ENCODE results near the gene SERPINB6.
A peak's percentile ranks its signal among the peaks of the same experiment; 100 is the strongest.
"Not testable (repeated sequence)": the region's sequence is repeated elsewhere in the genome, so short reads cannot be mapped to it uniquely, and the experiment has no call there.

The SERPINB6 gene

DNA sequence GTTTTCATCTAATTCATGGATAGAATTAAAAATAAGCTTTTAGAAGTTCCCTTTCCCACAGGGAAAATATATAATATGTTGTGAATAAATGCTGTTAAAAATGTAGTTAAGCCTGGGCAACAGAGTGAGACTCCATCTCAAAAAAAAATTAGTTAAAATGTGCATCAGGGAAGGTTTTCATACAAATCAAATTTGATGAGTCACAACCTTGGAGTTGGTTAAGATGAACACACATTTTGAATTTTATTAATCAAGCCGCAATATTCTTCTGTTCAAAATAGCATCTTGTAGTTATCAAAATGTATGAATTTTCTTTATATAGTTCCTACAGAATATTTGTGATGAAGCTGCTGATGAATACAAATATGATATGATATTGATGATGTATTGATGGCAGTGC, 37.3 kb downstream of the SERPINB6 start:
- no peak for DNase-seq

DNA sequence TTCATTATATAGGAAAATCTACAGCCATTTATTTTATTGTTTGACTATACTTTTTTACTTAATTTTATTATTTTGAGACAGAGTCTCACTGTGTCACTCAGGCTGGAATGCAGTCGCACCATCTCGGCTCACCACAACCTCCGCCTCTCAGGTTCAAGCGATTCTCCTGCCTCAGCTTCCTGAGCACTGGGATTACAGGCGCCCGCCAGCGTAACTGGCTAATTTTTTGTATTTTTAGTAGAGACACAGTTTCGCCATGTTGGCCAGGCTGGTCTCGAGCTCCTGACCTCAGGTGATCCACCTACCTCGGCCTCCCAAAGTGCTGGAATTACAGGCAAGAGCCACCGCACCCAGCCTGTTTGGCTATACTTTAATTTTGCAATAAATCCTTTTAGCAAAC, 38.5 kb downstream of the SERPINB6 start:
- DNase-seq, result not testable (repeated sequence)

DNA sequence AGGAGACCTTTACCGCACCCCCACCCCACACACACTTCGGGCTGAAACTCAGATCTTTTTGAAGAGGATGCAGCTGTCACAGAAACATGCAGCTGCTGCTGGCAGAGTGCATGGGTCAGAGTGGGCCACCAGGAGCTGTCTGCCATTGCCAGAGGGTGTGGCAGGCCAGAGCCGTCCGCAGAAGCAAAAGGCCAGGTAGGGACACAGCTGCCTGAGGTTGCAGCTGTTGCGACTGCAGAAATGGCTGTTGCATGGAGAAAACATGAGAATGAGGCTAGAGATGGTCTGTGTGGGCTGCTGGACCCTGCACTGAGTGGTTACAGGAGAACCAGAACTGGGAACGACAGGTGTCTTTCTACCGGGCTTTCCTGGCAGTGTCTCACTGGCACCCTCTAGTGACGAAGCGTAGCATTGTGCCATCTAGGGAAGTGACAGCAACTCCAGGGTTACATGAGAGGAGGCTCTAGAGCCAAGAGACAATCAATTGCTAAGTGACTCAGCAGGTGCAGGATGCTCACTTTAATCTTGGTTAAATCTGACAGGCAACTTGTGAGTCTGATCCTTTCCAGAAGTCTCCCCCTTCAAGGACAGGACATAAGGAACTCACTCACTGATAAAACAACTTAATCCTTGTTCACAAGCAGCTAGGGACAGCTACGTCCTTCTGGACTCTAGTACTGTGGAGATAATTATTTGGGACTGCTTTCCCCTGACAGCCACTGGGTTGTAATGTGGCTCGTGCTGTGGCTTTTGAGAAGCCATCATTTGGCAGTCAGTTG, 39.2 kb downstream of the SERPINB6 start:
- DNase-seq, result peak; percentile 94

DNA sequence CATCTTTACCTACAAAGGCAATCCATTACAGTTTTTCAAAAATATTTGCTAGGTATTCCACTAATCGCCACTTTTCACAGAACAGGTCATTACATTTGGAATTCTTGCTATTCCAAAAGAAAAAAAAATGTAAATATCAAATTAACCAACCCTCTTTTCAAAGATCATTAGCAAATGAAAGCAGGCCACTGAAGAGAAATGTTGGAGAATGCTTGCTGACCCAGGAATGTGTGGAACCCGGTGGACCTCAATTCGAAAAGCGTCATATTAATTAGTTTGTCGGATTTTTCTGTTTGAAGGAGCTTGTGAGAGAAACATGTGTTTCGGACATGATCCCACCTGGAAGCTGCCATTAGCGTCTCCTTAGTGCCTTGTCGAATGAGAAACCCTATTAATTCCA, 40.3 kb downstream of the SERPINB6 start:
- no peak for DNase-seq

DNA sequence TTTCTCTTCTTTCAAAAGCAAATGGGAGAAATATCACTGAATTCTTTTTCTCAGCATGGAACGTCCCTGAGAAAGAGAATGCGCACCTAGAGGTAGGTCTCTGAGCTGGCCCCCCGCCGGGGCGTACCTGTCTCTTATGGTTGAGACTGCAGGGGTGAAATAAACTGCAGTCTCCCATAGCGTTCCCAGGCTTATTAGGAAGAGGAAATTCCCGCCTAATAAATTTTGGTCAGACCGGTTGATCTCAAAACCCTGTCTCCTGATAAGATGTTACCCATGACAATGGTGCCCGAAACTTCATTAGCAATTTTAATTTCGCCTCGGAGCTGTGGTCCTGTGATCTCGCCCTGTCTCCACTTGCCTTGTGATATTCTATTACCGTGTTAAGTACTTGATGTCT, 43.4 kb downstream of the SERPINB6 start:
- DNase-seq, result not testable (repeated sequence)

DNA sequence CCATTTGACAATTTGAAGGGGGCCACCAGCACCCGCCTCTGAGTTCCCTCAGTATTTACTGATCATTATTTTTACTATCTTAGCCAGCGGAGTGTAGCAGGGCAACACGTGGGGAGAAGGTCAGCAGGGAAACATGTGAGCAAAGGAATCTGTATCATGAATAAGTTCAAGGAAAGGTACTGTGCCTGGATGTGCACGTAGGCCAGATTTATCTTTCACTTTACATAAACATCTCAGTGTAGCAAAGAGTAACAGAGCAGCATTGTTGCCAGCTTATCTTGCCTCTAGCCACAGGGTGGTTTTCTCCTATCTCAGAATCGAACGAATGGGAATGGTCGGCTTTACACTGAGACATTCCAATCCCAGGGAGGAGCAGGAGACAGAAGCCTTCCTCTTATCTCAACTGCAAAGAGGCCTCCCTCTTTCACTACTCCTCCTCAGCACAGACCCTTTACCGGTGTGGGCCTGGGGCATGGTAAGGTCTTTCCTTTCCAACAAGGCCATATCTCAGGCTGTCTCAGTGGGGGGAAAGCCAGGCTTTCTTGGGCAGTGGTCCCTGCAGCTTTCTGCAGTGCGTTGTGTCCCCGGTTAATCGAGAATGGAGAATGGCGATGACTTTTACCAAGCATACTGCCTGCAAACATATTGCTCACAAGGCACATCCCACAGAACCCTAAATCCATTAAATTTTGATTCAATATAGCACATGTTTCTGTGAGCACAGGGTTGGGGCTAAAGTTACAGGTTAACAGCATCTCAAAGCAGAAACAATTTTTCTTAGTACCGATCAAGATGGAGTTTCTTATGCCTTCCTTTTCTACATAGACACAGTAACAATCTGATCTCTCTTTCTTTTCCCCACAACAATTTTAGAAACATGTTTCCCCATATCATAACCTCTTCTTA, 45.3 kb downstream of the SERPINB6 start:
- DNase-seq, result not testable (repeated sequence)

DNA sequence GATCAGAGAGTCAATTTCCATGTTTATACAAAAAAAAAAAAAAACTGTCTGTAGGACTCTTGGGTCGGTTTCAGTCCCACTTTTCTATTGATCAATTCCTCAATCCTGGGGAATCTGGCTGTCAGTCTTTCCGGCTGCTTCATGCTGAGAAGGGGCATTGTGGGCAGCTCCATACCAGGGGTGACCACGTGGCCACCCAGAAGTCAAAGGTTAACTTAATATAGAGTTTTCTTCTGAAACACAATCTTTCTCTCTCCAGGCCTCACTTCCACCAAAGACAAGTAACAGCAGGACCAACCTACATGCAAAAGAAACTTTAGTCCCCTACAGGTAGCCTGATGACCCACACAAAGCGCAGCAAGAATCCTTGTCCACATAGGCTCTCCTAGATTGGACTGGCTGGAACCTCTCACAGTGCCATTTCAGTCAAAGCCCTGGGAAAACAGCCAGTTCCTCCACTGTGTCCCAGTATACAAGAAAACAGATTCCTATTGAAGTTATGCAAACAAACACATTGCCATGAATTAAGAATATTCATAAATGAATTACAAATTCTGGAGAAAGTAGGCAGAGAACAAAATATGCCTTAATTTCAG, 49.7 kb downstream of the SERPINB6 start:
- DNase-seq, result no peak

DNA sequence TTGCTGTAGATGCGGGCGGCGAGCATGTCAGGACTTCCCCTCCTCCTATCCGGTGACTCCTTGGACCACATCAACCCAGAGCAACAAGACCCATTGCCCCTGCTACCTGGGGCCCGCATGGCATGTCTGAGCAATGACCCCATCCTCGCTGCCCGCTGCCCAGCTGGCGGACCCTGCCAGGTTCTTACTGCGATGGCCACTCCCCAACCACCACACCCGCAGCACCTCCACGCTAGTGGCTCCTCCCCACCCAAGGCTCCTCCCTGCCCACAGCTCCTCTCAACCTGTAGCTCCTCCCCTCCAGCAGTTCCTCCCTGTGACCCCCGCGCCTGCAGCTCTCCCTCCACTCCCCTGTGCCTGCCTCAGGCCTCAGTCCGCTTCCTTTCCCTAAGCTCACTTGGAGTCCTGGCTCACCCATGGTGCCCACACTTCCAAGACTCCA, 50.7 kb downstream of the SERPINB6 start:
- DNase-seq, result no peak

DNA sequence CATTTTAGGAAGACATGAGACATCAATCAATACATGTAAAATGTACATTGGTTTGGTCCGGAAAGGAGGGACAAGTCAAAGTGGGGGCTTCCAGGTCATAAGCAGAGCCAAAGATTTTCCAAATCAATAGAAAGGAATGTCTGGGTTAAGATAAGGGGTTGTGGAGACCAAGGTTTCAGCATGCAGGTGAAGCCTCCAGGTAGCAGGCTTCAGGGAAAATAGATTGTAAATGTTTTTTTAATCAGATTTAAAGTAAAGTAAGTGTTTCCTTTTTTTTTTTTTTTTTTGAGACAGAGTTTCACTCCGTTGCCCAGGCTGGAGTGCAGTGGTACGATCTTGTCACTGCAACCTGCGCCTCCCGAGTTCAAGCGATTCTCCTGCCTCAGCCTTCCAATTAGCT, 51.5 kb downstream of the SERPINB6 start:
- DNase-seq, result no peak

DNA sequence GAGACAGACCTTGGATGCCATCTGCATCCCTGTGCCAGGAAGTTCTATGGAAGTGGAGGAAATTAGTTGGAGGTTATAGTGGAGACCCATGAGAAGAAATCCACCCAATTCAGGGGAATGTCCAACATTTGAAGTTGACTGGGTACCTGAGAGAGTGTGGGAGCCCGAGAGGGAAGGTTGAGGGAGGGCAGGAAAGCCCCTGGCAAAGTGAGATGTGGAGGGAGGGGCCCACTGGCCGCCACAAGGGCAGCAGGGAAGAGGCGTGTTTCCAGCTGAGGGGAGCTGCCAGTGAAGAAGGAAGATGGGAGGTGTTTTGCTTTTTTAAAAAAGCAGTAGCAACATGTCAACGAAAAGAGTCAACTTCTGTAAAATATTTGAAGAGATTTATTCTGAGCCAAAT, 52.0 kb downstream of the SERPINB6 start:
- no peak for DNase-seq

DNA sequence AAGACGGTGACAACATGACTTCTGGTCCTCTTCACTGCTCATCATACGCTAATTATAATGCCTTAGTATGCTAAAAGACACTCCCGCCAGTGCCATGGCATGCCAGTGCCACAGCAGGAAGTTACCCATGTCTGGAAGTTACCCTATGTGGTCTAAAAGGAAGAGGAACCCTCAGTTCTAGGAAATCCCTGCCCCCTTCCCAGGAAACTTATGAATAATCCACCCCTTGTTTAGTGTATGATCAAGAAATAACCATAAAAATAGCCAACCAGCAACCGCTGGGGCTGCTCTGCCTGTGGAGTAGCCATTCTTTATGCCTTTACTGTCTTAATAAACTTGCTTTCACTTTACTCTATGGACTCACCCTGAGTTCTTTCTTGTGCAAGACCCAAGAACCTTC, 52.4 kb downstream of the SERPINB6 start:
- DNase-seq, result no peak

DNA sequence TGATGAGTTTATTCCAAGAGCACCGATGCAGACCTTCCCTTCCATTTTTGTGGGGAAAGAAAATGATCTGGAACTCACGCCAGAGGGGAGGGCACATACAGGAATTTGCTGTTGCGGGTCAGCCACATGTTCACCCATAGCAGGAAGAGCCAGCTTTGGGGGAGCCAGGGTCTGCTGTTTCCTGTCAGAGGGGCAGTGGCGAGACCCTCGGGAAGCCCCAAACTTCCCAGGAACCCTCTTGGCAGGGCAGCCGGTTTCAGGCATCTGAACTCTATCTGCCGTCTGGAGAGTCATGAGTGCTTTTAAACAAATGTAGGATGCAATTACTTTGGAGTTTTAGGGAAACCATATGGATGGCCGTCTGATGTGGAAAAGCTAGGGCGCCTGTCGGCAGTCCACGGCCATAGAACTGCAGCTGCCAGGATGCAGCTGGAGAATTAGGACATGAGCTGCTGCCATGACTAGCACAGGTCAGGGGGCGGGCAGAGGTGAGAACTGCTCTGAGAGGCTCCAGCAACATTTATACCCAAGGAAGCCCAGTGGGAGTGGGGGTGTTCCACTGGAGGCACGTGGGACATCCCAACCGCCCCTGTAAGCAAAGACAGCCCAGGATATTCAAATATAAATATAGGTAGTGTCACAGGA, 53.4 kb downstream of the SERPINB6 start:
- no peak for DNase-seq

DNA sequence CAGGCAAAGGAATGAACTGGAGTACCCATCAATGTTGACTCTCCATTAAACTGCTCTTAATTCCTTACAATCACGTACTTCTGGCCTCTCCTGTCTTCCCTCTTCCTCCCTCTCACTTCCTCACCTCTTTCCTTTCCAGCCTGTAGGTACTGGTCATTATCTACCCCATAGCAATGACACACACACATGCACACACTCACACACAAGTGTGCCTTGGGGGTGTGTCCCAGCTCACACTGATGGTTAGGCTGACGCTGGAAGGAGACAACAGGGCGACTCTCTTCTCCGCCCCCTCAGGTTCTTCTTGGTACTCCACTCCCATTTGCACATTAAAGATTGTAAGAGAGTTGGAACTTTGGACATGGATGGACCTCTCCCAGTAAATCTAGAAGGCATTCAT, 54.3 kb downstream of the SERPINB6 start:
- no peak for DNase-seq

DNA sequence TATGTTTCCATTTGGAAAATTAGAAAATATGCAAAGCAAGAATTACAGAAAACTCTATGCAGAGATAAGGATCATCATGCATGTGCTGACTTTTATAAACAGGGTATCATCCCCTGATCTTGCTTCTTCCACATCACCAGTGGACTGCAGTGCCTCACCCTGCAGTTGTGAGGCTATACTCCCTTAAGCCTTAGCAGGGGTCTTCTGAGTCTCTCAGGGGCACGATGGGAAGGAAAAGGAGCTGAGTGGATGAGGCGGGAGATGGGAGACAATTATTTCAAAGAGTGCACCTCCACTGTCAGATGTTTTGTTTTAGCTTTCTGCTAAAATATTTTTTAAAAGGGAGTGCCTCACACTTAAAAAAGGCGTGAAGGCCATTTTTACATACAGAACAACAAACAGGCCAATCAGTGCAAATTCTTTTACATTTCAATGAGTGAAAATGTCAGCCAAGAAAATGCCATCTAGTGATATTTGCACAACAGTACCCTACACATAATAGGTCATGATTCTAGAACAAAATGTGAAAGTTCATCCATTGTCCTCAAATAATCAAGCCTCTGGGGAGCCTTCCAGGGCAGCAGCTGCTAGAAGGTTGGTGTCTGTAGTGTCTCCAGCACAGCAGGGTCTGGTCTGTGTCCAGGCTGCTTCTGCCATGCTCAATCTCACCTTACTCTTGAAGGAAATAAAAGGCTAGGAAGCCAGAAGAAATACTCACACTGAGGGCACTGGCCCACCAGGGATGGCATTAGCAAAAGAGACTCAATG, 55.0 kb downstream of the SERPINB6 start:
- no peak for DNase-seq

DNA sequence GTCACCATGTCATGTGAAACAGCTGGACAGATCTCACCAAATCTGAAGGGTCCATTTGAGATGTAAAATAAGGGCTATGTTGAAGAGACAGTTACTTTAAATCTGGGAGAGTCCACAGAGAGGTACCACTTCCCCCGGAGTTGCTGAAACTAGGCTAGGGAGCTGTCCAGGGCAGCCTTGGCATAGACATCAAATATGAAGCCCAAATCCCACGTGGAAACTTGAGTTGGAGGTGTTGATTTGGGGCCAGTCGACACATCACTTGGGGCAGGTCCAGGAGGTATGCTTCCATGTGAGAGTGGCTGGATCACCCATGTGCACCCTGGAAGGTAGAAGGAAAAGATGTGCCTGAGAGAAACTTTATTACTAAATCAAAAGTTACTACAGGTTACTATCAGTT, 56.2 kb downstream of the SERPINB6 start:
- no peak for DNase-seq

DNA sequence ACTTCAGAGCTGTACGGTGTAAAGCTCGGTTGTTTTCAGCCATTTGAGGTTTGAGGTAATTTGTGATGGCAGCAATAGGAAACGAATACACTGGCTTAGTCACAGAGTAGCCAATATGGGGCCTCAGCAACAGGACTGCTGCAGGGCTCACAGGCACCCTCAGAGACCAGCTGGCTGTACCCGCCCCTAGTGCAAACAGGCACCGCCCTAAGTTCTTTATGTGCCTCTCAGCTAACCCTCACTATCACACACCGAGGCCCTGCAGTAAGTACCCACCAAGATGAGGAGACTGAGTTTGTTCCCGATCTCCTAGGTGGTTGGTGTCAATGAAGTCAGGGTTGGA, 57.1 kb downstream of the SERPINB6 start:
- no peak for DNase-seq

DNA sequence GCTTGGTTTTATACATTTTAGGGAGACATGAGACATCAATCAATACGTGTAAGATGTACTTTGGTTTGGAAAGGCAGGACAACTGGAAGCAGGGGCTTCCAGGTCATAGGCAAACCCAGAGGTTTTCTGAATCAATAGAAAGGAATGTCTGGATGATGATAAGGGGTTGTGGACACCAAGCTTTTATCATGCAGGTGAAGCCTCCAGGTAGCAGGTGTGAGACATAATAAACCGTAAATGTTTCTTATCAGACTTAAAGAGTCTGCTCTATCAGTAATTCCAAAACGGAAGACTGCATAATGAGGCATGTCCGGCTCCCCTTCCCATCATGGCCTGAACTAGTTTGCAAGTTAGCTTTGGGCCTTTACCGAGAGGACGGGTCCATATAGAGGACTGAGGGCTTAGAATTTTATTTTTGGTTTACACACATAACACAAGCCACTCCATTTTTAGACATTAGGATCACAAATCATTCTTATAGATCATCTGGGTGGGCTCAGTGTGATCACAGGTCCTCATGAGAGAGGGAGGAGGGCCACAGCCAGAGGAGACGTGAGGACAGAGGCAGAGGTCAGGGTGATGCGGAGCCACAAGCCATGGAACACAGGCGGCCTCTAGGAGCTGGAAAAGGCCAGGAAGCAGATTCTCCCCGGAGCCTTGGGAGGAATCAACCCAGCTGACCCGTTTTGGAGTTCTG, 57.6 kb downstream of the SERPINB6 start:
- no peak for DNase-seq

DNA sequence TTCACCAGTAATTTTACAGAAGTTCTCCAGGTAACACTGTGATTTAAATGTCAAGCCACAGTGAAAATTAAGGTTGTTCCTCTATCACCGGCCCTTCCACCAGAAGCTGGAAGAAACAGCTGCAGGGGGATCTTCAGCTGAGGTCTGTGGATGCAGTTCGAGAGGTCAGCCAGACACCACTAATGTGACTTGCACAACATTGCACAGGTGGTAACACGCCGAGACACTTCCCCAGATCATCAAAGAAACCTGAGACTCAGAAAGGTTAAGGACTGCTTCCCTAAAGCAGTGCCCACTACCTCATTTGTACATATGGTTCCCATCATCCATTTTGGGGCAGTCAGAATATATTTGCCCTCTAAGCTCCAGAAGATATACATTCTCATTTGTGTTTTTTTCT, 60.2 kb downstream of the SERPINB6 start:
- DNase-seq, result peak; percentile 80

DNA sequence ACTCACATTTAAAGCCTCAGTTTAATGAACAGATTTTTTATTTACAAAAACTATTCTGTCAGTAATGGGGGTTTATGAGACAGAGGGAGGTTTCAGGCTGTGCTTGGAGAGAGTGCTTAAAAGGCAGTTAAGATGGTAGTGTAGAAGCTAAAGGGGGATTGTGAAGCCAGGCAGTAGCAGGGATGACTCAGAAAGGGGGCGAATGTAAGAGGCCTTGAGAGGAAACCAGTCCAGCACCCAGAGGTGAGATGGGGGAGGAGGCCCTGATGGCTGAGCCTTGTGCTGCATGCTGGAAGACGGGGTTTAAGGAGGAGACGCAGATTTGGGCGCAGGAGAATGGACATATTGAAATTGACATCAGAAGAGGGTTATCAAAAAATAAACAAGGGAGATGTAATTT, 61.6 kb downstream of the SERPINB6 start:
- no peak for DNase-seq

DNA sequence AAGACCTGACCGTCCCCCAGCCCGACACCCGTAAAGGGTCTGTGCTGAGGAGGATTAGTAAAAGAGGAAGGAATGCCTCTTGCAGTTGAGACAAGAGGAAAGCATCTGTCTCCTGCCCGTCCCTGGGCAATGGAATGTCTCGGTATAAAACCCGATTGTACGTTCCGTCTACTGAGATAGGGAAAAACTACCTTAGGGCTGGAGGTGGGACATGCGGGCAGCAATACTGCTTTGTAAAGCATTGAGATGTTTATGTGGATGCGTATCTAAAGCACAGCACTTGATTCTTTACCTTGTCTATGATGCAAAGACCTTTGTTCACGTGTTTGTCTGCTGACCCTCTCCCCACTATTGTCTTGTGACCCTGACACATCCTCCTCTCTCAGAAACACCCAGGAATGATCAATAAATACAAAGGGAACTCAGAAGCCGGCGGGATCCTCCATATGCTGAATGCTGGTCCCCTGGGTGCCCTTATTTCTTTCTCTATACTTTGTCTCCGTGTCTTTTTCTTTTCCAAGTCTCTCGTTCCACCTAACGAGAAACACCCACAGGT, 62.2 kb downstream of the SERPINB6 start:
- DNase-seq, result not testable (repeated sequence)

DNA sequence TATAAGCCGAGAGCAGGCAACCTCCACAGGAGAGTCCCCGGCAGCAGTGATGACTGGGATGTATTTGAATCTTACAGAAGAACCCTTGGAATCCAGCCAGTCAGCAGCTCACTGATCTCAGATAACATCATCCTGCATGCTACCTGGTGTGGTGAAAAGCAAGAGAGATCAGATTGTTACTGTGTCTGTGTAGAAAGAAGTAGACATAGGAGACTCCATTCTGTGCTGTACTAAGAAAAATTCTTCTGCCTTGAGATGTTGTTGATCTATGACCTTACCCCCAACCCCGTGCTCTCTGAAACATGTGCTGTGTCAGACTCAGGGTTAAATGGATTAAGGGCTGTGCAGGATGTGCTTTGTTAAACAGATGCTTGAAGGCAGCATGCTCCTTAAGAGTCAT, 62.9 kb downstream of the SERPINB6 start:
- not testable (repeated sequence) for DNase-seq
